H1 (cell line): ENCODE measurements around the gene TMEM18. TPM values are rescaled to one million over a fixed set of nuclear protein-coding genes. Genes with fewer than 3 reads are reported as not detected.

Experiments used
- CTCF ChIA-PET: fragments of 300-600 bp; sonication (Branson Sonifier 250); formaldehyde crosslinking; loops from one replicate; lab custom pipeline; 2021; ENCODE audit not compliant: partially characterized antibody; lab: Charles Lee
- POLR2A ChIA-PET: fragments of 300-600 bp; sonication (Branson Sonifier 250); formaldehyde crosslinking; loops from one replicate; lab custom pipeline; 2021; ENCODE audit warnings: inconsistent platforms; ENCODE audit not compliant: partially characterized antibody; lab: Charles Lee
- DNase-seq, 2 experiments: peaks; one replicate each; pipeline versions ENCODE4 v3.0.0 to v3.0.0-alpha.2; 2010 to 2022; ENCODE audit warnings: low spot score in 2 of 2, low read depth in 1 of 2, mixed read lengths in 1 of 2
- FAIRE-seq: peaks from 2 replicates; lab custom pipeline; 2011; peaks lifted over from hg19 to GRCh38; lab: Jason Lieb, UNC
- H2AFZ ChIP-seq: 2 replicates; pipeline ENCODE4 v1.8.1; 2012; ENCODE audit warnings: low read length, inconsistent platforms
- H2AK5ac ChIP-seq: 2 replicates; pipeline ENCODE4 v1.6.1; 2013; ENCODE audit warnings: low read depth, low read length
- H2BK120ac ChIP-seq: replicated peaks from 2 replicates; pipeline ENCODE3; 2013; ENCODE audit warnings: low read depth, low read length, inconsistent platforms
- H2BK12ac ChIP-seq: 2 replicates; pipeline ENCODE4 v1.6.1; 2013; ENCODE audit warnings: low read depth, low read length
- H2BK15ac ChIP-seq: 2 replicates; pipeline ENCODE4 v1.6.1; 2013; ENCODE audit warnings: low read length
- H2BK20ac ChIP-seq: 2 replicates; pipeline ENCODE4 v1.6.1; 2013; ENCODE audit warnings: low read length
- H2BK5ac ChIP-seq: 2 replicates; pipeline ENCODE4 v1.6.1; 2013; ENCODE audit warnings: low read depth, low read length
- H3K14ac ChIP-seq: 2 replicates; pipeline ENCODE4 v1.6.1; 2013; ENCODE audit warnings: inconsistent platforms; ENCODE audit not compliant: insufficient read length
- H3K18ac ChIP-seq: 2 replicates; pipeline ENCODE4 v1.6.1; 2013; ENCODE audit warnings: low read length; ENCODE audit errors: extremely low read depth
- H3K23ac ChIP-seq: 2 replicates; pipeline ENCODE4 v1.6.1; 2013; ENCODE audit warnings: inconsistent platforms; ENCODE audit not compliant: insufficient read length
- H3K23me2 ChIP-seq: 2 replicates; pipeline ENCODE4 v1.6.1; 2013; ENCODE audit warnings: low read depth, low read length
- H3K27ac ChIP-seq: 2 replicates; pipeline ENCODE4 v1.6.1; 2011; ENCODE audit warnings: low read depth, low read length, inconsistent platforms
- H3K27me3 ChIP-seq, 4 experiments: replicated peaks in 1 of 4; 1 replicate in 1 of 4; 2 replicates in 3 of 4; pipeline versions ENCODE4 v1.6.1 to v1.8.1; 2011 to 2013; ENCODE audit warnings: low read length in 3 of 4, mild to moderate bottlenecking in 3 of 4, inconsistent platforms in 2 of 4, mixed read lengths in 2 of 4, moderate library complexity in 1 of 4; ENCODE audit not compliant: control insufficient read depth in 3 of 4, insufficient read depth in 3 of 4; ENCODE audit errors: extremely low read depth in 1 of 4
- H3K36me3 ChIP-seq, 4 experiments: 2 replicates each; pipeline versions ENCODE4 v1.6.1 to v1.8.1; 2011 to 2013; ENCODE audit warnings: mild to moderate bottlenecking in 4 of 4, low read length in 3 of 4, moderate library complexity in 2 of 4, control low read depth in 1 of 4, inconsistent platforms in 1 of 4; ENCODE audit not compliant: insufficient read depth in 4 of 4, control insufficient read depth in 2 of 4
- H3K4ac ChIP-seq: replicated peaks from 2 replicates; pipeline ENCODE3; 2013; ENCODE audit warnings: low read length, low read depth, mixed read lengths, inconsistent platforms; ENCODE audit not compliant: insufficient read length
- H3K4me1 ChIP-seq, 4 experiments: replicated peaks in 1 of 4; 1 replicate in 1 of 4; 2 replicates in 3 of 4; pipeline versions ENCODE4 v1.6.1 to v1.8.1; 2011 to 2013; ENCODE audit warnings: low read length in 3 of 4, inconsistent platforms in 2 of 4, mixed read lengths in 1 of 4; ENCODE audit not compliant: insufficient read depth in 4 of 4, control insufficient read depth in 3 of 4
- H3K4me2 ChIP-seq, 2 experiments: 2 replicates each; pipeline versions ENCODE4 v1.6.1 to v1.8.1; 2011 to 2013; ENCODE audit warnings: low read depth in 2 of 2, low read length in 2 of 2, control low read depth in 1 of 2, inconsistent platforms in 1 of 2, mild to moderate bottlenecking in 1 of 2; ENCODE audit not compliant: insufficient read depth in 1 of 2
- H3K4me3 ChIP-seq, 4 experiments: fragments of 200-600, 300-600 bp in 1 of 4; sonication (generic), shearing (Covaris generic), sonication (Bioruptor Twin) in 1 of 4; 2 replicates each; pipeline versions ENCODE4 v1.5.1 to v1.8.1; 2011 to 2016; ENCODE audit warnings: low read length in 4 of 4, low read depth in 3 of 4, control low read depth in 2 of 4, inconsistent platforms in 2 of 4, mild to moderate bottlenecking in 2 of 4, mixed read lengths in 1 of 4, moderate library complexity in 1 of 4; ENCODE audit not compliant: insufficient read depth in 2 of 4; ENCODE audit errors: extremely low read depth in 1 of 4
- H3K56ac ChIP-seq: replicated peaks from 2 replicates; pipeline ENCODE3; 2013; ENCODE audit warnings: low read depth, mild to moderate bottlenecking, mixed read lengths, low read length, inconsistent platforms; ENCODE audit not compliant: insufficient read length
- H3K79me1 ChIP-seq: 2 replicates; pipeline ENCODE4 v1.6.1; 2013; ENCODE audit warnings: low read depth, low read length, control low read depth
- H3K79me2 ChIP-seq, 2 experiments: 2 replicates each; pipeline versions ENCODE4 v1.6.1 to v1.8.1; 2012 to 2013; ENCODE audit warnings: low read length in 2 of 2, mild to moderate bottlenecking in 2 of 2, inconsistent platforms in 1 of 2; ENCODE audit not compliant: insufficient read depth in 2 of 2, control insufficient read depth in 1 of 2
- H3K9ac ChIP-seq, 4 experiments: replicated peaks in 1 of 4; 1 replicate in 1 of 4; 2 replicates in 3 of 4; pipeline versions ENCODE4 v1.6.1 to v1.8.1; 2011 to 2013; ENCODE audit warnings: low read depth in 3 of 4, low read length in 3 of 4, control low read depth in 2 of 4, mild to moderate bottlenecking in 2 of 4, moderate library complexity in 2 of 4, inconsistent platforms in 1 of 4; ENCODE audit errors: extremely low read depth in 1 of 4
- H3K9me3 ChIP-seq, 2 experiments: 2 replicates each; pipeline versions ENCODE4 v1.6.1 to v1.8.1; 2012 to 2013; ENCODE audit warnings: mild to moderate bottlenecking in 2 of 2, moderate library complexity in 2 of 2, control low read depth in 1 of 2, inconsistent platforms in 1 of 2, low read depth in 1 of 2, low read length in 1 of 2, mixed read lengths in 1 of 2; ENCODE audit not compliant: insufficient read depth in 2 of 2
- H4K20me1 ChIP-seq, 2 experiments: replicated peaks in 1 of 2; 2 replicates each; pipeline versions ENCODE3 to v1.8.1; 2011 to 2013; ENCODE audit warnings: inconsistent platforms in 2 of 2, low read length in 2 of 2, mild to moderate bottlenecking in 1 of 2; ENCODE audit not compliant: insufficient read depth in 2 of 2, control insufficient read depth in 1 of 2
- H4K5ac ChIP-seq: 2 replicates; pipeline ENCODE4 v1.6.1; 2013; ENCODE audit warnings: low read length, low read depth, mixed read lengths, inconsistent platforms; ENCODE audit not compliant: insufficient read length
- H4K8ac ChIP-seq: 2 replicates; pipeline ENCODE4 v1.8.0; 2013; ENCODE audit warnings: mild to moderate bottlenecking, moderate library complexity, low read length, inconsistent platforms; ENCODE audit not compliant: insufficient read depth; ENCODE audit errors: extremely low read depth
- H4K91ac ChIP-seq: replicated peaks from 2 replicates; pipeline ENCODE3; 2013; ENCODE audit warnings: low read length, mixed read lengths, inconsistent platforms; ENCODE audit not compliant: insufficient read length
- EZH2 ChIP-seq: fragments of 200-600 bp; sonication (generic); IDR thresholded peaks from 2 replicates; pipeline ENCODE4 v1.7.1; 2012; ENCODE audit warnings: low read depth, mild to moderate bottlenecking, moderate library complexity, low read length, inconsistent platforms; ENCODE audit not compliant: severe bottlenecking
- HDAC2 ChIP-seq, 2 experiments: fragments of 300-600 bp in 1 of 2; sonication (generic) in 1 of 2; IDR thresholded peaks; 2 replicates each; pipeline ENCODE4 v1.6.1; 2011 to 2012; ENCODE audit warnings: low read depth in 2 of 2, low read length in 2 of 2, mild to moderate bottlenecking in 2 of 2, moderate library complexity in 2 of 2, borderline replicate concordance in 1 of 2, inconsistent platforms in 1 of 2
- RXRA ChIP-seq: IDR thresholded peaks from 2 replicates; pipeline ENCODE4 v1.6.1; 2011; ENCODE audit warnings: low read depth, mild to moderate bottlenecking, low read length, moderate library complexity; ENCODE audit not compliant: insufficient read depth
- SIRT6 ChIP-seq: IDR thresholded peaks from one replicate; pipeline ENCODE4 v1.7.1; 2012; ENCODE audit warnings: low read length, inconsistent platforms
- TAF7 ChIP-seq: optimal IDR thresholded peaks from 2 replicates; pipeline ENCODE3; 2011; ENCODE audit warnings: low read depth, mild to moderate bottlenecking, inconsistent platforms, low read length, moderate library complexity, borderline replicate concordance
- TBP ChIP-seq: IDR thresholded peaks from 2 replicates; pipeline ENCODE4 v1.6.1; 2011; ENCODE audit warnings: low read depth, low read length, improper control_type of control experiment
- WGBS, 2 experiments: shearing (Covaris generic) in 1 of 2; methylation state at CpG; one replicate each; pipeline versions ENCODE4 v1.1.6 to v1.1.7; 2013 to 2015; ENCODE audit warnings: low lambda C conversion rate in 2 of 2, mixed read lengths in 2 of 2, inconsistent platforms in 1 of 2, low coverage in 1 of 2, missing lambda C conversion rate in 1 of 2; ENCODE audit not compliant: insufficient replicate concordance in 2 of 2, insufficient coverage in 1 of 2, insufficient read length in 1 of 2; ENCODE audit errors: extremely low coverage in 1 of 2, missing lambda C conversion rate in 1 of 2; 5-methylcytosine and 5-hydroxymethylcytosine counted together
- polyA plus RNA-seq, 7 experiments: library from polyadenylated mRNA; depleted of rRNA in 3 of 7; stranded (reverse) in 5 of 7; unstranded in 2 of 7; fragments of >200 nt in 5 of 7; fragments of 200-250 nt in 2 of 7; gene quantifications; 1 replicate in 5 of 7; 2 replicates in 1 of 7; 4 replicates in 1 of 7; pipeline versions ENCODE4 v1.2.1 to v1.2.3, GENCODE V29; 2011 to 2013; ENCODE audit warnings: missing spikeins in 2 of 7, mixed read lengths in 2 of 7
- total RNA-seq: library from RNA; stranded (reverse); fragmentation: NEBNext Ultra II Directional; extraction: Animal tissue kit (Norgen Biotek cat#: 25700); gene quantifications from 2 replicates; pipeline ENCODE4 v1.2.1, GENCODE V29; 2021
- TF ChIP-seq, protein P1 (sequence below): IDR thresholded peaks from 2 replicates; pipeline ENCODE4 v1.6.1; 2012; ENCODE audit warnings: inconsistent platforms

The TMEM18 gene
- total and polyA plus RNA-seq, 2 of the 8 experiments (the other 6 are each of a cell fraction or from before 2014, with no cell fraction given), result 22.4 to 27.1 TPM

DNA sequence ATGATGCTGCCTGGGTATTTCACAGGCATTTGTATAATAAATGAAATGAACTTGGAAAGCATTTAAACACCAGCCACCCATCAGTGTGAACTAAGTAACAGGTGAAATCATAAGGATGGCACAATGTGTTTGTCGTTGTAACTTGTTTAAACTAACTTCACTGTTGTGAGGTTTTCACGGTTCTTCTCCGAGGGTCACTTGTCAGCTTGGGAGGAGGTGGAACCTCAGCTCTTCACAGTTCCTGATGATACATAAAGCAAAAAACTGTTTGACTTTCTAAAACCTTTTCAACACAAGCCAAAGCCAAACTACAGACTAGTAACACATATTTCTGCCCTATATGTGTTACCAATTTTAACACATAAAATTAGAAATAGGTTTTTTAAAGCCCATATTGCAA lies 13.1 kb downstream of the TMEM18 start:
- Histone ChIP-seq H4K5ac (no peak overlapping the region), H3K9me3 (peaks cover 16 to 17% of the 10 kb centered on the region in 2 experiments), H3K9ac (no peak overlapping the region), H3K4ac (no peak overlapping the region), H3K79me2 (no peaks in the 10 kb centered on the region), H2AK5ac (no peak overlapping the region), H2BK15ac (no peak overlapping the region), H3K27ac (no peak overlapping the region), H3K14ac (no peak overlapping the region), H2BK12ac (no peak overlapping the region), H2BK5ac (no peak overlapping the region), H4K91ac (no peak overlapping the region), H2BK20ac (no peak overlapping the region), H3K4me2 (no peak overlapping the region), H3K56ac (no peak overlapping the region), H3K79me1 (peaks cover 2% of the 10 kb centered on the region), H3K23me2 (0 out of 2 replicates have a peak, but pooled peaks cover 1% of the 10 kb centered on the region), H3K4me1 (peaks cover 0 to 6% (median 0%) of the 10 kb centered on the region in 4 experiments; a peak in 2 of 7 replicates), H4K8ac (no peak overlapping the region), H4K20me1 (peaks cover 0 to 8% of the 10 kb centered on the region in 2 experiments), H3K4me3 (no peak overlapping the region), H2AFZ (no peak overlapping the region), H3K36me3 (peaks cover 7 to 30% (median 23%) of the 10 kb centered on the region in 4 experiments; a peak in 6 of 8 replicates), H2BK120ac (no peak overlapping the region), H3K18ac (no peak overlapping the region), H3K23ac (no peak overlapping the region), H3K27me3 (no peaks in the 10 kb centered on the region; a peak in 1 of 7 replicates)
- POLR2A ChIA-PET, result no interaction called here
- no peak for FAIRE-seq
- CTCF ChIA-PET, result no interaction called here
- TF ChIP-seq RXRA, result no peak
- TF ChIP-seq TBP, result no peak
- no peak for TF ChIP-seq SIRT6
- TF ChIP-seq, protein P1, sequence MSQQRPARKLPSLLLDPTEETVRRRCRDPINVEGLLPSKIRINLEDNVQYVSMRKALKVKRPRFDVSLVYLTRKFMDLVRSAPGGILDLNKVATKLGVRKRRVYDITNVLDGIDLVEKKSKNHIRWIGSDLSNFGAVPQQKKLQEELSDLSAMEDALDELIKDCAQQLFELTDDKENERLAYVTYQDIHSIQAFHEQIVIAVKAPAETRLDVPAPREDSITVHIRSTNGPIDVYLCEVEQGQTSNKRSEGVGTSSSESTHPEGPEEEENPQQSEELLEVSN, result no peak
- TF ChIP-seq EZH2, result no peak
- no peak for TF ChIP-seq HDAC2 (IDR thresholded peaks at IDR 0.05; ENCODE audit: borderline replicate concordance in 1 of 2, low read depth in 2 of 2, low read length in 2 of 2)
- TF ChIP-seq TAF7, result no peak
- no peak for DNase-seq
- 83% methylated on average over 3 of the region's 3 CpGs; no CpG with 5 or more reads in 1 of the 2 experiments for WGBS, 2 experiments
